ENCODE results near the gene MTA2.
"Not testable (repeated sequence)": the region's sequence is repeated elsewhere in the genome, so short reads cannot be mapped to it uniquely, and the experiment has no call there.

Gene MTA2

GRCh38 chr11:62585356-62585755 is 16.3 kb downstream of the MTA2 start:
- not testable (repeated sequence) for H3K18ac ChIP-seq (ENCODE audit: low read length); H3K23ac ChIP-seq (ENCODE audit: low read depth, low read length, poor library complexity); H3K27ac ChIP-seq (replicated peaks; ENCODE audit: low read length); DNase-seq (ENCODE audit: low spot score); H3K14ac ChIP-seq (ENCODE audit: low read length); H3K4me3 ChIP-seq (ENCODE audit: low read length in 2 of 2); H3K79me1 ChIP-seq (ENCODE audit: low read depth, low read length); H3K4me2 ChIP-seq (ENCODE audit: insufficient read depth, low read length, poor library complexity, severe bottlenecking); H3K27me3 ChIP-seq (ENCODE audit: control insufficient read depth in 3 of 3, insufficient read depth in 3 of 3, low read depth in 1 of 3, low read length in 3 of 3); H4K91ac ChIP-seq (ENCODE audit: low read depth, low read length, poor library complexity); H3K4ac ChIP-seq (ENCODE audit: low read length); H2BK15ac ChIP-seq (ENCODE audit: low read length); H3K4me1 ChIP-seq (ENCODE audit: control insufficient read depth in 2 of 2, insufficient read depth in 1 of 2, low read depth in 1 of 2, low read length in 2 of 2); H2BK5ac ChIP-seq (ENCODE audit: low read length); H3K9me3 ChIP-seq (replicated peaks in 1 of 2; ENCODE audit: control insufficient read depth in 2 of 2, insufficient read depth in 1 of 2, low read depth in 1 of 2, low read length in 2 of 2); H2BK120ac ChIP-seq (ENCODE audit: low read depth, low read length); H2BK12ac ChIP-seq (ENCODE audit: low read length); H4K8ac ChIP-seq (ENCODE audit: low read depth, low read length); H2AK5ac ChIP-seq (ENCODE audit: low read depth, low read length); H2AFZ ChIP-seq (ENCODE audit: low read length)
- peak overlapping the region; percentile 63 for H3K9ac ChIP-seq (ENCODE audit: low read depth, low read length, poor library complexity)
- H3K36me3 ChIP-seq (replicated peaks in 1 of 2; ENCODE audit: control insufficient read depth in 2 of 2, insufficient read depth in 2 of 2, low read length in 2 of 2) = peaks cover 26 to 74% of the 10 kb centered on the region in 2 donors
- WGBS, 2 donors (ENCODE audit: extremely low coverage in 2 of 2, insufficient read length in 2 of 2, insufficient replicate concordance in 1 of 2) = no CpG with 5 or more reads among the region's 7 CpGs

GRCh38 chr11:62581735-62582134 is 19.9 kb downstream of the MTA2 start:
- H3K9me3 ChIP-seq (replicated peaks in 1 of 2; ENCODE audit: control insufficient read depth in 2 of 2, insufficient read depth in 1 of 2, low read depth in 1 of 2, low read length in 2 of 2); H3K14ac ChIP-seq (ENCODE audit: low read length); H2BK120ac ChIP-seq (ENCODE audit: low read depth, low read length); H3K4me3 ChIP-seq (ENCODE audit: low read length in 2 of 2); H3K18ac ChIP-seq (ENCODE audit: low read length); H3K27ac ChIP-seq (replicated peaks; ENCODE audit: low read length); H2BK5ac ChIP-seq (ENCODE audit: low read length); H3K23ac ChIP-seq (ENCODE audit: low read depth, low read length, poor library complexity); H3K79me1 ChIP-seq (ENCODE audit: low read depth, low read length); H2BK15ac ChIP-seq (ENCODE audit: low read length); DNase-seq (ENCODE audit: low spot score); H3K4me1 ChIP-seq (ENCODE audit: control insufficient read depth in 2 of 2, insufficient read depth in 1 of 2, low read depth in 1 of 2, low read length in 2 of 2); H3K9ac ChIP-seq (ENCODE audit: low read depth, low read length, poor library complexity); H4K91ac ChIP-seq (ENCODE audit: low read depth, low read length, poor library complexity); H4K8ac ChIP-seq (ENCODE audit: low read depth, low read length); H2AK5ac ChIP-seq (ENCODE audit: low read depth, low read length); H2BK12ac ChIP-seq (ENCODE audit: low read length); H3K4me2 ChIP-seq (ENCODE audit: insufficient read depth, low read length, poor library complexity, severe bottlenecking); H3K4ac ChIP-seq (ENCODE audit: low read length); H2AFZ ChIP-seq (ENCODE audit: low read length); H3K27me3 ChIP-seq (ENCODE audit: control insufficient read depth in 3 of 3, insufficient read depth in 3 of 3, low read depth in 1 of 3, low read length in 3 of 3): not testable (repeated sequence)
- peaks cover 27 to 84% of the 10 kb centered on the region in 2 donors for H3K36me3 ChIP-seq (replicated peaks in 1 of 2; ENCODE audit: control insufficient read depth in 2 of 2, insufficient read depth in 2 of 2, low read length in 2 of 2)
- no CpG with 5 or more reads among the region's 4 CpGs for WGBS, 2 donors (ENCODE audit: extremely low coverage in 2 of 2, insufficient read length in 2 of 2, insufficient replicate concordance in 1 of 2)

DNA sequence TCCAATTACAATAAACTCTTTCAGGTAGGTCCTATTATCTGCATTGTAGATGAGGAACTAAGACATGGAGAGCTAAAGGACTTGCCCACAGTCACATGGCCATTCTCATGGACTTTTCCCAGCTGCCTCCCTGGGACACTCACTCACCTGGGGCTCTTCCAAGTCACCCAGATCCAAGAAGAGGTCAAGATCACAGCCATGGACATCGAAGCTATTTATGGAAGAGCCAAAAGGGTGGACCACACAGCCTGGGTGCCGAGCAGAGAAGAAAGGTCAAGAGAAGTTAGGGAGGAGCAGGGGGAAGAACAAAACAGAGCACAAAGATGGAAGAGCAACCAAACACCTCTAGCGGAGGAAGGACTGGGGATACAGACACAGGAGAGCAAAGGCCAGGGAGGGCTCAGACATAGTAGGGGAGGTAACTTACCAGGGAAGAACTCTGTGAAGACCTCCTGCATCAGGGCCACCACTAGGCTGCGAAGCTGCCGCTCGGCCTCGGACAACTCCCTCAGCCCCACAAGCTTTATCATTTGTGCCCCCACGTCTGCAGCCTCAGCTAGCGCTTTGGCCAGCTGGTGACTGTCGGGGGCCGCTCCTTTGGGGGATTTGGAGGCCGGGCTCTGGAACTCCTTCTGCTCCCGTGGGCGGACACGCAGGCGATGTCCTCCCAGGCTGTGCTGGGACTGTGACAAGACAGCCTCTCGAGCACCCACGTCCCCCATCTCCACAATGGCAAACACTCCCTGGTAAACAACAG is 20.5 kb downstream of the MTA2 start:
- no peak overlapping the region for H4K91ac ChIP-seq (ENCODE audit: low read depth, low read length, poor library complexity)
- no peak overlapping the region for H2BK12ac ChIP-seq (ENCODE audit: low read length)
- no peak overlapping the region for H2AFZ ChIP-seq (ENCODE audit: low read length)
- H2BK5ac ChIP-seq (ENCODE audit: low read length) = no peak overlapping the region
- WGBS, 2 donors (ENCODE audit: extremely low coverage in 2 of 2, insufficient read length in 2 of 2, insufficient replicate concordance in 1 of 2) = no CpG with 5 or more reads among the region's 18 CpGs
- no peaks in the 10 kb centered on the region for H3K27me3 ChIP-seq (ENCODE audit: control insufficient read depth in 3 of 3, insufficient read depth in 3 of 3, low read depth in 1 of 3, low read length in 3 of 3)
- H3K4me1 ChIP-seq (ENCODE audit: control insufficient read depth in 2 of 2, insufficient read depth in 1 of 2, low read depth in 1 of 2, low read length in 2 of 2) = no peaks in the 10 kb centered on the region
- H3K9ac ChIP-seq (ENCODE audit: low read depth, low read length, poor library complexity) = no peak overlapping the region
- H3K4ac ChIP-seq (ENCODE audit: low read length) = no peak overlapping the region
- H3K79me1 ChIP-seq (ENCODE audit: low read depth, low read length) = peaks cover 4% of the 10 kb centered on the region
- no peak overlapping the region for H3K27ac ChIP-seq (replicated peaks; ENCODE audit: low read length)
- no peak overlapping the region for H2BK120ac ChIP-seq (ENCODE audit: low read depth, low read length)
- no peak overlapping the region for H3K23ac ChIP-seq (ENCODE audit: low read depth, low read length, poor library complexity)
- no peak overlapping the region for H3K14ac ChIP-seq (ENCODE audit: low read length)
- peaks cover 31 to 85% of the 10 kb centered on the region in 2 donors for H3K36me3 ChIP-seq (replicated peaks in 1 of 2; ENCODE audit: control insufficient read depth in 2 of 2, insufficient read depth in 2 of 2, low read length in 2 of 2)
- peaks cover 0 to 2% of the 10 kb centered on the region in 2 donors for H3K9me3 ChIP-seq (replicated peaks in 1 of 2; ENCODE audit: control insufficient read depth in 2 of 2, insufficient read depth in 1 of 2, low read depth in 1 of 2, low read length in 2 of 2)
- H3K18ac ChIP-seq (ENCODE audit: low read length) = no peak overlapping the region
- no peak overlapping the region for H3K4me2 ChIP-seq (ENCODE audit: insufficient read depth, low read length, poor library complexity, severe bottlenecking)
- no peak overlapping the region for H2BK15ac ChIP-seq (ENCODE audit: low read length)
- H2AK5ac ChIP-seq (ENCODE audit: low read depth, low read length) = no peak overlapping the region
- no peak for DNase-seq (ENCODE audit: low spot score)
- no peak overlapping the region for H3K4me3 ChIP-seq (ENCODE audit: low read length in 2 of 2)
- no peak overlapping the region for H4K8ac ChIP-seq (ENCODE audit: low read depth, low read length)

- Histone ChIP-seq H3K4ac (ENCODE audit: low read length) (no peak overlapping the region), H3K14ac (ENCODE audit: low read length) (no peak overlapping the region), H2AFZ (ENCODE audit: low read length) (no peak overlapping the region), H4K8ac (ENCODE audit: low read depth, low read length) (no peak overlapping the region), H3K23ac (ENCODE audit: low read depth, low read length, poor library complexity) (no peak overlapping the region), H3K79me1 (ENCODE audit: low read depth, low read length) (peaks cover 6% of the 10 kb centered on the region), H4K91ac (ENCODE audit: low read depth, low read length, poor library complexity) (no peak overlapping the region), H2BK12ac (ENCODE audit: low read length) (no peak overlapping the region), H3K4me2 (ENCODE audit: insufficient read depth, low read length, poor library complexity, severe bottlenecking) (no peak overlapping the region), H2BK15ac (ENCODE audit: low read length) (no peak overlapping the region), H3K18ac (ENCODE audit: low read length) (no peak overlapping the region), H2BK120ac (ENCODE audit: low read depth, low read length) (no peak overlapping the region), H3K9me3 (replicated peaks in 1 of 2; ENCODE audit: control insufficient read depth in 2 of 2, insufficient read depth in 1 of 2, low read depth in 1 of 2, low read length in 2 of 2) (peaks cover 0 to 2% of the 10 kb centered on the region in 2 donors), H3K36me3 (replicated peaks in 1 of 2; ENCODE audit: control insufficient read depth in 2 of 2, insufficient read depth in 2 of 2, low read length in 2 of 2) (peaks cover 28 to 87% of the 10 kb centered on the region in 2 donors), H3K4me1 (ENCODE audit: control insufficient read depth in 2 of 2, insufficient read depth in 1 of 2, low read depth in 1 of 2, low read length in 2 of 2) (peaks cover 2 to 10% of the 10 kb centered on the region in 2 donors), H2AK5ac (ENCODE audit: low read depth, low read length) (no peak overlapping the region), H3K9ac (ENCODE audit: low read depth, low read length, poor library complexity) (no peak overlapping the region), H3K27me3 (ENCODE audit: control insufficient read depth in 3 of 3, insufficient read depth in 3 of 3, low read depth in 1 of 3, low read length in 3 of 3) (no peaks in the 10 kb centered on the region), H3K4me3 (ENCODE audit: low read length in 2 of 2) (no peak overlapping the region), H2BK5ac (ENCODE audit: low read length) (no peak overlapping the region), H3K27ac (replicated peaks; ENCODE audit: low read length) (no peak overlapping the region)
- no peak for DNase-seq (ENCODE audit: low spot score)
- no CpG with 5 or more reads among the region's 2 CpGs for WGBS, 2 donors (ENCODE audit: extremely low coverage in 2 of 2, insufficient read length in 2 of 2, insufficient replicate concordance in 1 of 2)
Measured at GRCh38 chr11:62579252-62579651, 22.4 kb downstream of the MTA2 start.
